Astrocyte (in vitro differentiated cells and primary cell): ENCODE measurements around the gene ERCC8. TPM values are rescaled to one million over a fixed set of nuclear protein-coding genes. Genes with fewer than 3 reads are reported as not detected.

ENCODE experiments used
- DNase-seq: peaks from one replicate; pipeline ENCODE4 v3.0.0-alpha.2; 2010; ENCODE audit warnings: low read depth
- FAIRE-seq: peaks from 2 replicates; lab custom pipeline; 2011; peaks lifted over from hg19 to GRCh38; lab: Jason Lieb, UNC
- H2AFZ ChIP-seq: 2 replicates; pipeline ENCODE4 v1.6.0; 2012; ENCODE audit warnings: low read depth, low read length, inconsistent platforms
- H3K27ac ChIP-seq: 2 replicates; pipeline ENCODE4 v1.5.1; 2011; ENCODE audit warnings: low read depth, low read length, inconsistent platforms
- H3K27me3 ChIP-seq: 2 replicates; pipeline ENCODE4 v1.6.0; 2011; ENCODE audit warnings: low read length, inconsistent platforms; ENCODE audit not compliant: insufficient read depth
- H3K36me3 ChIP-seq: 2 replicates; pipeline ENCODE4 v1.5.1; 2011; ENCODE audit warnings: low read length, inconsistent platforms; ENCODE audit not compliant: insufficient read depth
- H3K4me1 ChIP-seq: 2 replicates; pipeline ENCODE4 v1.5.1; 2011; ENCODE audit warnings: low read length, inconsistent platforms; ENCODE audit not compliant: insufficient read depth
- H3K4me2 ChIP-seq: 2 replicates; pipeline ENCODE4 v1.6.0; 2012; ENCODE audit warnings: low read length, inconsistent platforms
- H3K4me3 ChIP-seq: 2 replicates; pipeline ENCODE4 v1.5.1; 2011; ENCODE audit warnings: low read depth, mild to moderate bottlenecking, low read length, inconsistent platforms; ENCODE audit not compliant: insufficient read depth
- H3K79me2 ChIP-seq: 2 replicates; pipeline ENCODE4 v1.6.0; 2012; ENCODE audit warnings: mild to moderate bottlenecking, low read length, inconsistent platforms; ENCODE audit not compliant: insufficient read depth
- H3K9ac ChIP-seq: 2 replicates; pipeline ENCODE4 v1.6.0; 2012; ENCODE audit warnings: mild to moderate bottlenecking, low read length, inconsistent platforms
- H3K9me3 ChIP-seq: 2 replicates; pipeline ENCODE4 v1.5.1; 2012; ENCODE audit warnings: low read depth, mild to moderate bottlenecking, low read length, inconsistent platforms; ENCODE audit not compliant: insufficient read depth
- H4K20me1 ChIP-seq: 2 replicates; pipeline ENCODE4 v1.6.0; 2012; ENCODE audit warnings: low read length, inconsistent platforms; ENCODE audit not compliant: insufficient read depth
- H3K27ac Mint-ChIP-seq: one replicate; pipeline ENCODE4 v1.8.0; 2021; ENCODE audit warnings: mild to moderate bottlenecking, mixed read lengths; ENCODE audit not compliant: unreplicated experiment
- H3K27me3 Mint-ChIP-seq: one replicate; pipeline ENCODE4 v1.8.0; 2021; ENCODE audit warnings: low read depth, mixed read lengths; ENCODE audit not compliant: unreplicated experiment
- H3K36me3 Mint-ChIP-seq: one replicate; pipeline ENCODE4 v1.8.0; 2021; ENCODE audit warnings: low read depth, mixed read lengths; ENCODE audit not compliant: unreplicated experiment
- H3K4me1 Mint-ChIP-seq: one replicate; pipeline ENCODE4 v1.8.0; 2021; ENCODE audit warnings: low read depth, mixed read lengths; ENCODE audit not compliant: unreplicated experiment
- H3K4me3 Mint-ChIP-seq: one replicate; pipeline ENCODE4 v1.8.0; 2021; ENCODE audit warnings: mild to moderate bottlenecking, moderate library complexity, mixed read lengths; ENCODE audit not compliant: unreplicated experiment
- H3K9me3 Mint-ChIP-seq: one replicate; pipeline ENCODE4 v1.8.0; 2021; ENCODE audit warnings: mild to moderate bottlenecking, mixed read lengths; ENCODE audit not compliant: unreplicated experiment
- CTCF ChIP-seq: IDR thresholded peaks from 2 replicates; pipeline ENCODE4 v1.5.1; 2011; ENCODE audit warnings: low read depth, mild to moderate bottlenecking, inconsistent platforms, low read length, moderate library complexity; ENCODE audit not compliant: insufficient read depth
- EZH2 ChIP-seq: IDR thresholded peaks from 2 replicates; pipeline ENCODE4 v1.6.1; 2012; ENCODE audit warnings: mild to moderate bottlenecking, low read length, inconsistent platforms; ENCODE audit not compliant: insufficient read depth
- total RNA-seq: library from RNA; stranded (reverse); gene quantifications from 2 replicates; pipeline ENCODE4 v1.2.1, GENCODE V29; 2021

ERCC8 gene
- total RNA-seq, 1 donor from 2014 or later = 11.8 TPM

GRCh38 chr5:60945813-60946187 is 930 bp upstream of the ERCC8 start:
- H3K4me3 ChIP-seq = peak overlapping the region; percentile 100
- peaks cover 8% of the 10 kb centered on the region for H3K4me1 ChIP-seq
- Mint-ChIP-seq H3K36me3 (no peaks in the 10 kb centered on the region), H3K9me3 (no peaks in the 10 kb centered on the region), H3K4me3 (no peak overlapping the region), H3K4me1 (peaks cover 5% of the 10 kb centered on the region), H3K27me3 (no peaks in the 10 kb centered on the region), H3K27ac (no peak overlapping the region)
- peaks cover 94% of the 10 kb centered on the region for H3K79me2 ChIP-seq
- DNase-seq (peak; percentile 61), FAIRE-seq (no peak)
- peaks cover 1% of the 10 kb centered on the region for H4K20me1 ChIP-seq
- no peaks in the 10 kb centered on the region for H3K27me3 ChIP-seq
- no peak for TF ChIP-seq CTCF
- H2AFZ ChIP-seq = peak overlapping the region; percentile 99
- peak overlapping the region; percentile 78 for H3K27ac ChIP-seq
- H3K9me3 ChIP-seq = no peaks in the 10 kb centered on the region
- peak overlapping the region; percentile 89 for H3K4me2 ChIP-seq
- peak overlapping the region; percentile 89 for H3K9ac ChIP-seq
- no peaks in the 10 kb centered on the region for H3K36me3 ChIP-seq

GRCh38 chr5:60943624-60944023 is 1.2 kb downstream of the ERCC8 start:
- Histone ChIP-seq H3K4me3 (peak overlapping the region; percentile 100), H3K27me3 (no peaks in the 10 kb centered on the region), H2AFZ (no peak overlapping the region), H3K4me2 (peak overlapping the region; percentile 89), H3K9me3 (no peaks in the 10 kb centered on the region), H3K27ac (no peak overlapping the region), H3K79me2 (peaks cover 91% of the 10 kb centered on the region), H4K20me1 (peaks cover 3% of the 10 kb centered on the region), H3K9ac (no peak overlapping the region), H3K36me3 (no peaks in the 10 kb centered on the region), H3K4me1 (peaks cover 8% of the 10 kb centered on the region)
- Mint-ChIP-seq H3K4me1 (peaks cover 5% of the 10 kb centered on the region), H3K27me3 (no peaks in the 10 kb centered on the region), H3K36me3 (no peaks in the 10 kb centered on the region), H3K27ac (no peak overlapping the region), H3K4me3 (no peak overlapping the region), H3K9me3 (no peaks in the 10 kb centered on the region)
- TF ChIP-seq CTCF (no peak), EZH2 (no peak)
- DNase-seq (no peak), FAIRE-seq (no peak)

DNA sequence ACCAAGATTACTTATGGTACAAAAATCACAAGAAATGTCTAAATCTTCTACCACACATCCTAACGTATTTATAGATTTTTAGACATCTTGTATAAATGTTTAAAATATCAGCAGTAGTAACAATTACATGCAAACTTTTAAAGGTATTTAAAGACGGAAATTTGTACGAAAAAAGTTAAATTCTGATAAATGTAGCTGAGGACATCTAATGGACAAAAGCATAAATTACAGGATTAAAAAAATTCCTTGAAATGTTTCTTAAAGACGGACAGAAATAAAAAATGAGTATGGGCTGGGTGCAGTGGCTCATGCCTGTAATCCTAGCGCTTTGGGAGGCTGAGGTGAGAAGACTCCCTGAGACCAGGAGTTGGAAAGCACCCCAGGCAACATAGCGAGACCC is 15.8 kb downstream of the ERCC8 start:
- no peak overlapping the region for H3K4me2 ChIP-seq
- H3K4me3 Mint-ChIP-seq = no peak overlapping the region
- no peak for DNase-seq
- no peak overlapping the region for H3K9ac ChIP-seq
- H3K27ac ChIP-seq = no peak overlapping the region
- H3K27me3 Mint-ChIP-seq = no peaks in the 10 kb centered on the region
- H3K9me3 ChIP-seq = no peaks in the 10 kb centered on the region
- TF ChIP-seq EZH2 (no peak), CTCF (peak; percentile 7)
- no peak overlapping the region for H3K27ac Mint-ChIP-seq
- H4K20me1 ChIP-seq = peaks cover 7% of the 10 kb centered on the region
- no peak overlapping the region for H3K4me3 ChIP-seq
- no peaks in the 10 kb centered on the region for H3K4me1 Mint-ChIP-seq
- no peak overlapping the region for H2AFZ ChIP-seq
- H3K79me2 ChIP-seq = no peaks in the 10 kb centered on the region
- H3K27me3 ChIP-seq = no peaks in the 10 kb centered on the region
- peaks cover 5% of the 10 kb centered on the region for H3K36me3 ChIP-seq
- FAIRE-seq = no peak
- H3K9me3 Mint-ChIP-seq = peaks cover under 1% of the 10 kb centered on the region
- no peaks in the 10 kb centered on the region for H3K4me1 ChIP-seq
- no peaks in the 10 kb centered on the region for H3K36me3 Mint-ChIP-seq
